Measurements from ENCODE around the gene ZNF771. TPM values are rescaled to one million over a fixed set of nuclear protein-coding genes. Genes with fewer than 3 reads are reported as not detected.

ZNF771 gene
- polyA plus RNA-seq, 1 donor (not counting 4 experiments of a cell fraction or from before 2014, with no cell fraction given), result 4.0 TPM

GRCh38 chr16:30375864-30376263 lies 31.5 kb upstream of the ZNF771 start:
- Histone ChIP-seq H3K4me1 (ENCODE audit: control insufficient read depth, extremely low read depth, insufficient read depth, low read length) (peaks cover 15% of the 10 kb centered on the region), H3K27ac (ENCODE audit: control insufficient read depth, insufficient read depth, low read length) (no peak overlapping the region), H2AFZ (ENCODE audit: control insufficient read depth, low read length) (no peak overlapping the region), H3K9ac (ENCODE audit: control insufficient read depth, extremely low read depth, insufficient read depth, low read length) (no peak overlapping the region), H3K9me3 (ENCODE audit: control insufficient read depth, low read depth, low read length) (no peaks in the 10 kb centered on the region), H4K20me1 (ENCODE audit: control insufficient read depth, extremely low read depth, insufficient read depth, low read length) (no peaks in the 10 kb centered on the region), H3K9me1 (ENCODE audit: control insufficient read depth, extremely low read depth, insufficient read depth, low read length) (no peaks in the 10 kb centered on the region), H3K4me2 (ENCODE audit: control insufficient read depth, extremely low read depth, insufficient read depth, low read depth, low read length) (no peak overlapping the region), H3K36me3 (ENCODE audit: control insufficient read depth in 2 of 2, extremely low read depth in 1 of 2, insufficient read depth in 2 of 2, low read length in 2 of 2) (peaks cover 0 to 2% of the 10 kb centered on the region in 2 experiments), H3K4me3 (ENCODE audit: control insufficient read depth in 2 of 3, extremely low read depth in 1 of 3, insufficient read depth in 2 of 3, low read depth in 1 of 3, low read length in 3 of 3) (no peak overlapping the region), H3K27me3 (ENCODE audit: control insufficient read depth, extremely low read depth, insufficient read depth, low read length) (no peaks in the 10 kb centered on the region), H3K79me2 (ENCODE audit: control insufficient read depth, insufficient read depth, low read length) (no peaks in the 10 kb centered on the region)
- FAIRE-seq, result no peak
- TF ChIP-seq EZH2 (IDR thresholded peaks at IDR 0.05; ENCODE audit: low read length), result no peak
- TF ChIP-seq CTCF (optimal IDR thresholded peaks at IDR 0.05 in 1 of 3, IDR thresholded peaks at IDR 0.05 in 1 of 3, conservative IDR thresholded peaks at IDR 0.05 in 1 of 3; ENCODE audit: extremely low read depth in 1 of 3, insufficient read depth in 2 of 3, low read length in 3 of 3), result no peak
- DNase-seq (ENCODE audit: low read depth, low spot score), result no peak
- dilution Hi-C loops (cut with MboI; ENCODE audit: extremely low pct_ligation_motif_present, low sequenced_read_pairs), result no loop called here

GRCh38 chr16:30376461-30376902 lies 30.9 kb upstream of the ZNF771 start:
- no peak for DNase-seq (ENCODE audit: low read depth, low spot score)
- peaks cover 0 to 2% of the 10 kb centered on the region in 2 experiments for H3K36me3 ChIP-seq (ENCODE audit: control insufficient read depth in 2 of 2, extremely low read depth in 1 of 2, insufficient read depth in 2 of 2, low read length in 2 of 2)
- TF ChIP-seq CTCF (optimal IDR thresholded peaks at IDR 0.05 in 1 of 3, IDR thresholded peaks at IDR 0.05 in 1 of 3, conservative IDR thresholded peaks at IDR 0.05 in 1 of 3; ENCODE audit: extremely low read depth in 1 of 3, insufficient read depth in 2 of 3, low read length in 3 of 3) (no peak), EZH2 (IDR thresholded peaks at IDR 0.05; ENCODE audit: low read length) (no peak)
- no peak overlapping the region for H3K4me2 ChIP-seq (ENCODE audit: control insufficient read depth, extremely low read depth, insufficient read depth, low read depth, low read length)
- dilution Hi-C loops (cut with MboI; ENCODE audit: extremely low pct_ligation_motif_present, low sequenced_read_pairs), result no loop called here
- no peaks in the 10 kb centered on the region for H3K27me3 ChIP-seq (ENCODE audit: control insufficient read depth, extremely low read depth, insufficient read depth, low read length)
- H3K9me1 ChIP-seq (ENCODE audit: control insufficient read depth, extremely low read depth, insufficient read depth, low read length), result no peaks in the 10 kb centered on the region
- H3K79me2 ChIP-seq (ENCODE audit: control insufficient read depth, insufficient read depth, low read length), result no peaks in the 10 kb centered on the region
- H3K27ac ChIP-seq (ENCODE audit: control insufficient read depth, insufficient read depth, low read length), result no peak overlapping the region
- H3K9ac ChIP-seq (ENCODE audit: control insufficient read depth, extremely low read depth, insufficient read depth, low read length), result no peak overlapping the region
- no peaks in the 10 kb centered on the region for H4K20me1 ChIP-seq (ENCODE audit: control insufficient read depth, extremely low read depth, insufficient read depth, low read length)
- no peak overlapping the region for H2AFZ ChIP-seq (ENCODE audit: control insufficient read depth, low read length)
- FAIRE-seq, result no peak
- no peak overlapping the region for H3K4me3 ChIP-seq (ENCODE audit: control insufficient read depth in 2 of 3, extremely low read depth in 1 of 3, insufficient read depth in 2 of 3, low read depth in 1 of 3, low read length in 3 of 3)
- H3K4me1 ChIP-seq (ENCODE audit: control insufficient read depth, extremely low read depth, insufficient read depth, low read length), result peaks cover 9% of the 10 kb centered on the region
- H3K9me3 ChIP-seq (ENCODE audit: control insufficient read depth, low read depth, low read length), result no peaks in the 10 kb centered on the region
